Liver (tissue), 9 donors: ENCODE data around the gene CCDC82. TPM values are rescaled to one million over a fixed set of nuclear protein-coding genes. Genes with fewer than 3 reads are reported as not detected.

Source experiments
- DNase-seq: peaks from one replicate; pipeline ENCODE4 v3.0.0-alpha.2; 2017; ENCODE audit warnings: low spot score
- H3K27ac ChIP-seq, 2 donors: one replicate each; pipeline ENCODE4 v1.7.0; 2013; ENCODE audit warnings: inconsistent platforms in 2 of 2, low read length in 2 of 2, control low read depth in 1 of 2, low read depth in 1 of 2, mild to moderate bottlenecking in 1 of 2
- H3K27me3 ChIP-seq, 4 donors: one replicate each; pipeline versions ENCODE4 v1.6.1 to v1.7.0; 2013; ENCODE audit warnings: low read length in 3 of 4, inconsistent platforms in 1 of 4, mild to moderate bottlenecking in 1 of 4, moderate library complexity in 1 of 4; ENCODE audit not compliant: control insufficient read depth in 4 of 4, insufficient read depth in 4 of 4
- H3K36me3 ChIP-seq, 4 donors: one replicate each; pipeline versions ENCODE4 v1.6.1 to v1.7.0; 2013; ENCODE audit warnings: low read length in 3 of 4, mild to moderate bottlenecking in 3 of 4, low read depth in 1 of 4, moderate library complexity in 1 of 4; ENCODE audit not compliant: control insufficient read depth in 4 of 4, insufficient read depth in 3 of 4
- H3K4me1 ChIP-seq, 4 donors: one replicate each; pipeline versions ENCODE4 v1.6.1 to v1.7.0; 2013; ENCODE audit warnings: low read length in 3 of 4, mild to moderate bottlenecking in 3 of 4, moderate library complexity in 1 of 4; ENCODE audit not compliant: control insufficient read depth in 4 of 4, insufficient read depth in 4 of 4
- H3K4me3 ChIP-seq, 3 donors: one replicate each; pipeline versions ENCODE4 v1.6.1 to v1.7.0; 2013; ENCODE audit warnings: low read length in 3 of 3, control low read depth in 1 of 3, low read depth in 1 of 3, mild to moderate bottlenecking in 1 of 3
- H3K9ac ChIP-seq, 2 donors: one replicate each; pipeline ENCODE4 v1.7.0; 2013; ENCODE audit warnings: low read length in 2 of 2, mild to moderate bottlenecking in 2 of 2, moderate library complexity in 2 of 2, control low read depth in 1 of 2, low read depth in 1 of 2
- H3K9me3 ChIP-seq, 4 donors: one replicate each; pipeline versions ENCODE4 v1.6.1 to v1.7.0; 2013; ENCODE audit warnings: low read length in 3 of 4; ENCODE audit not compliant: control insufficient read depth in 4 of 4
- ATF3 ChIP-seq: IDR thresholded peaks from 2 replicates; pipeline ENCODE4 v1.6.1; 2016; ENCODE audit warnings: antibody characterized with exemption
- CTCF ChIP-seq: fragments of 150-350 bp; IDR thresholded peaks from 2 replicates; pipeline ENCODE4 v1.5.1; 2017; ENCODE audit warnings: improper control_type of control experiment, low read depth, low read length; ENCODE audit not compliant: missing input control
- FOXA1 ChIP-seq: IDR thresholded peaks from 2 replicates; pipeline ENCODE4 v1.6.1; 2016; ENCODE audit warnings: antibody characterized with exemption
- FOXA2 ChIP-seq: IDR thresholded peaks from 2 replicates; pipeline ENCODE4 v1.6.1; 2016; ENCODE audit warnings: antibody characterized with exemption
- HNF4A ChIP-seq, 2 donors: conservative IDR thresholded peaks; 2 replicates each; pipeline ENCODE4 v1.6.1; 2016; ENCODE audit warnings: antibody characterized with exemption in 2 of 2, mild to moderate bottlenecking in 2 of 2
- JUND ChIP-seq, 2 donors: IDR thresholded peaks; 2 replicates each; pipeline ENCODE4 v1.6.1; 2016; ENCODE audit warnings: antibody characterized with exemption in 2 of 2
- MAX ChIP-seq: IDR thresholded peaks from 2 replicates; pipeline ENCODE4 v1.6.1; 2016; ENCODE audit warnings: antibody characterized with exemption
- NR2F2 ChIP-seq: IDR thresholded peaks from 2 replicates; pipeline ENCODE4 v1.6.1; 2016; ENCODE audit warnings: antibody characterized with exemption
- RAD21 ChIP-seq, 2 donors: IDR thresholded peaks; 2 replicates each; pipeline ENCODE4 v1.6.1; 2016; ENCODE audit warnings: antibody characterized with exemption in 2 of 2, mild to moderate bottlenecking in 2 of 2
- RXRA ChIP-seq, 2 donors: IDR thresholded peaks; 2 replicates each; pipeline ENCODE4 v1.6.1; 2017 to 2018; ENCODE audit warnings: antibody characterized with exemption in 2 of 2, mild to moderate bottlenecking in 1 of 2
- TAF1 ChIP-seq: conservative IDR thresholded peaks from 2 replicates; pipeline ENCODE4 v1.6.1; 2016; ENCODE audit warnings: antibody characterized with exemption, mild to moderate bottlenecking
- ZBTB33 ChIP-seq: IDR thresholded peaks from 2 replicates; pipeline ENCODE4 v1.6.1; 2016; ENCODE audit warnings: antibody characterized with exemption
- WGBS: extraction: QIAGEN DNeasy Blood & Tissue Kit; methylation state at CpG from one replicate; pipeline ENCODE4 v1.1.7; 2013; 5-methylcytosine and 5-hydroxymethylcytosine counted together
- polyA plus RNA-seq, 2 donors: library from polyadenylated mRNA; stranded (reverse) in 1 of 2; unstranded in 1 of 2; fragments of 200-250 nt in 1 of 2; fragments of >200 nt in 1 of 2; fragmentation: Nextera tagmentation in 1 of 2; extraction: Ambion mirVana in 1 of 2; gene quantifications; one replicate each; pipeline versions ENCODE4 v1.2.1 to v1.2.3, GENCODE V29; 2013 to 2015
- total RNA-seq, 2 donors: library from RNA; depleted of rRNA; stranded (reverse); fragments of >200 nt; gene quantifications; one replicate each; pipeline ENCODE4 v1.2.3, GENCODE V29; 2014
- donor health status: healthy.
- donor health status: healthy.
- donor health status: healthy.
- donor health status: healthy.
- donor health status: healthy.

CCDC82 gene
- total and polyA plus RNA-seq, 4 donors: 4.5 to 14.5 (median 11.0) TPM

- no peak overlapping the region for H3K27ac ChIP-seq
- no peak for DNase-seq
- 86% methylated on average over 3 of the region's 3 CpGs for WGBS
- no peaks in the 10 kb centered on the region for H3K27me3 ChIP-seq
- H3K9ac ChIP-seq: no peak overlapping the region
- no peaks in the 10 kb centered on the region for H3K36me3 ChIP-seq
- no peak for TF ChIP-seq CTCF
- TF ChIP-seq JUND (IDR thresholded peaks at IDR 0.05): no peak
- TF ChIP-seq NR2F2: no peak
- TF ChIP-seq ATF3: no peak
- no peak for TF ChIP-seq HNF4A (conservative IDR thresholded peaks at IDR 0.05)
- TF ChIP-seq FOXA1: no peak
- TF ChIP-seq RAD21 (IDR thresholded peaks at IDR 0.05): no peak
- no peak for TF ChIP-seq ZBTB33
- no peak for TF ChIP-seq RXRA (IDR thresholded peaks at IDR 0.05)
- no peak for TF ChIP-seq MAX
- no peaks in the 10 kb centered on the region for H3K9me3 ChIP-seq
- no peak overlapping the region for H3K4me3 ChIP-seq
- peaks cover 0 to 5% (median 0%) of the 10 kb centered on the region in 4 donors for H3K4me1 ChIP-seq
Observed at GRCh38 chr11:96318850-96319249, 70.9 kb downstream of the CCDC82 start.

- Histone ChIP-seq H3K9ac (no peak overlapping the region), H3K27me3 (no peaks in the 10 kb centered on the region), H3K4me3 (no peak overlapping the region), H3K4me1 (peaks cover 0 to 5% (median 0%) of the 10 kb centered on the region in 4 donors), H3K27ac (no peak overlapping the region), H3K9me3 (no peaks in the 10 kb centered on the region), H3K36me3 (no peaks in the 10 kb centered on the region)
- WGBS: 64% methylated on average over 1 of the region's 1 CpG
- DNase-seq: no peak
- TF ChIP-seq RAD21 (IDR thresholded peaks at IDR 0.05) (no peak), FOXA2 (no peak), MAX (no peak), TAF1 (no peak), ATF3 (no peak), HNF4A (conservative IDR thresholded peaks at IDR 0.05) (no peak)
Observed at GRCh38 chr11:96318399-96318798, 71.3 kb downstream of the CCDC82 start.

GRCh38 chr11:96317985-96318384 is 71.7 kb downstream of the CCDC82 start:
- TF ChIP-seq MAX: no peak
- no peak for TF ChIP-seq RAD21 (IDR thresholded peaks at IDR 0.05)
- WGBS: 76% methylated on average over 2 of the region's 2 CpGs
- Histone ChIP-seq H3K36me3 (no peaks in the 10 kb centered on the region), H3K9ac (no peak overlapping the region), H3K9me3 (no peaks in the 10 kb centered on the region), H3K4me3 (no peak overlapping the region), H3K4me1 (peaks cover 0 to 5% (median 0%) of the 10 kb centered on the region in 4 donors), H3K27ac (no peak overlapping the region), H3K27me3 (no peaks in the 10 kb centered on the region)
- no peak for DNase-seq
